ENCODE measurements around the gene OCA2.

GRCh38 chr15:27796405-27797320 lies 302.5 kb downstream of the OCA2 start:
- no peak for TF ChIP-seq CTCF (conservative IDR thresholded peaks at IDR 0.05; ENCODE audit: low read depth, low read length)
- no peak for TF ChIP-seq EZH2 (IDR thresholded peaks at IDR 0.05; ENCODE audit: borderline replicate concordance, low read depth, low read length, poor library complexity, severe bottlenecking)
